Naive B cell (primary cell): ENCODE measurements around the gene NUP35. TPM values are rescaled to one million over a fixed set of nuclear protein-coding genes. Genes with fewer than 3 reads are reported as not detected.

Experiments
- ATAC-seq, 2 donors: fragments of 150-1000 bp; cut with Tn5 transposase; 2 replicates each; pipeline ENCODE4 v1.10.0; 2021; ENCODE audit warnings: low read depth in 2 of 2, mild to moderate bottlenecking in 2 of 2, moderate library complexity in 2 of 2
- DNase-seq: peaks from one replicate; pipeline ENCODE4 v3.0.0; 2022
- H3K27ac Mint-ChIP-seq, 6 donors: one replicate each; pipeline ENCODE4 v1.8.0; 2020 to 2022; ENCODE audit warnings: mild to moderate bottlenecking in 6 of 6, mixed read lengths in 6 of 6, moderate library complexity in 5 of 6, inconsistent platforms in 2 of 6
- H3K27me3 Mint-ChIP-seq, 3 donors: one replicate each; pipeline ENCODE4 v1.8.0; 2021 to 2022; ENCODE audit warnings: mixed read lengths in 3 of 3, mild to moderate bottlenecking in 1 of 3
- H3K36me3 Mint-ChIP-seq, 2 donors: one replicate each; pipeline ENCODE4 v1.8.0; 2020 to 2022; ENCODE audit warnings: mixed read lengths in 2 of 2, inconsistent platforms in 1 of 2, mild to moderate bottlenecking in 1 of 2
- H3K4me1 Mint-ChIP-seq, 3 donors: one replicate each; pipeline ENCODE4 v1.8.0; 2020 to 2022; ENCODE audit warnings: mixed read lengths in 3 of 3, inconsistent platforms in 1 of 3, mild to moderate bottlenecking in 1 of 3, moderate library complexity in 1 of 3
- H3K4me3 Mint-ChIP-seq, 8 donors: one replicate each; pipeline ENCODE4 v1.8.0; 2020 to 2022; ENCODE audit warnings: mild to moderate bottlenecking in 8 of 8, mixed read lengths in 8 of 8, moderate library complexity in 8 of 8, inconsistent platforms in 2 of 8
- H3K9me3 Mint-ChIP-seq, 7 donors: one replicate each; pipeline ENCODE4 v1.8.0; 2020 to 2022; ENCODE audit warnings: mixed read lengths in 7 of 7, mild to moderate bottlenecking in 5 of 7, inconsistent platforms in 2 of 7, moderate library complexity in 1 of 7
- polyA plus RNA-seq, 6 donors: library from polyadenylated mRNA; unstranded; fragments of 300-500 nt; fragmentation: Illumina TruSeq; gene quantifications; one replicate each; pipeline ENCODE4 v1.2.3, GENCODE V29; 2021; ENCODE audit warnings: low read depth in 6 of 6

Gene NUP35
- polyA plus RNA-seq, 6 donors from 2014 or later: 8.5 to 18.7 (median 10.4) TPM

DNA sequence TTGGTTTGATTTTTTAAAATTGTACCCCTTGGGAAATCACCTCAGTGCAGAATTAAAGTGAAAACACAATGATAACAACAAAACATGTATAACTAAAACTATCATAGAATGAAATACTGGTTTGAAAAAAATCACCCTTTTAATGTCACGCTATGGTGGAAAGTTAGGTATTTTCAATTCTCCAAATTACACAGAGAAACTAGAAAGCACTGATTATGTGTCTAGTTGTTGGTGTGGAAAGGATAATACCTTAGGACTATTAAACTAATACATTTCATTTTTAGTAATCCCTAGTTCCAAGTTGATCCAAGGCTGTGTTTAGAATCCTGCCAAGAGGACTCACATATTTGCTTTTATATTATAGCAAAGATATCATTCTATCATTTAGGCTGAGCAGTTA lies 71.2 kb downstream of the NUP35 start:
- Mint-ChIP-seq H3K9me3 (peaks cover 0 to 3% (median 0%) of the 10 kb centered on the region in 7 donors), H3K27ac (no peak overlapping the region)

GRCh38 chr2:183195998-183196409 lies 71.8 kb downstream of the NUP35 start:
- ATAC-seq: no peak
- Mint-ChIP-seq H3K9me3 (peaks cover 0 to 3% (median 0%) of the 10 kb centered on the region in 7 donors), H3K27ac (no peak overlapping the region), H3K4me1 (no peaks in the 10 kb centered on the region), H3K27me3 (no peaks in the 10 kb centered on the region), H3K36me3 (peaks cover 14 to 40% of the 10 kb centered on the region in 2 donors), H3K4me3 (peak overlapping the region in 1 of 8 donors; percentile 8)
- no peak for DNase-seq

More for the DNA sequence above, 71.2 kb downstream of the NUP35 start:
- ATAC-seq: no peak
- Mint-ChIP-seq H3K36me3 (peaks cover 14 to 43% of the 10 kb centered on the region in 2 donors), H3K27me3 (no peaks in the 10 kb centered on the region), H3K4me3 (no peak overlapping the region), H3K4me1 (no peaks in the 10 kb centered on the region)
- DNase-seq: no peak

- no peak for ATAC-seq
Measured at GRCh38 chr2:183204397-183204796, 80.2 kb downstream of the NUP35 start.

GRCh38 chr2:183207110-183207509 lies 82.9 kb downstream of the NUP35 start:
- Mint-ChIP-seq H3K4me1 (no peaks in the 10 kb centered on the region), H3K36me3 (peaks cover 7 to 11% of the 10 kb centered on the region in 2 donors), H3K27me3 (no peaks in the 10 kb centered on the region), H3K4me3 (no peak overlapping the region), H3K27ac (peak overlapping the region in 1 of 6 donors; percentile 16), H3K9me3 (peaks cover 0 to 12% (median 6%) of the 10 kb centered on the region in 7 donors)
- no peak for ATAC-seq
- no peak for DNase-seq

More at GRCh38 chr2:183204397-183204796, 80.2 kb downstream of the NUP35 start:
- Mint-ChIP-seq H3K27ac (no peak overlapping the region), H3K4me1 (no peaks in the 10 kb centered on the region), H3K9me3 (peaks cover 0 to 3% (median 1%) of the 10 kb centered on the region in 7 donors), H3K27me3 (no peaks in the 10 kb centered on the region), H3K36me3 (peaks cover 5 to 11% of the 10 kb centered on the region in 2 donors), H3K4me3 (no peak overlapping the region)
- no peak for DNase-seq

GRCh38 chr2:183209395-183210028 lies 85.3 kb downstream of the NUP35 start:
- H3K4me1 Mint-ChIP-seq: peaks cover 0 to 4% (median 0%) of the 10 kb centered on the region in 3 donors
- H3K4me3 Mint-ChIP-seq: no peak overlapping the region
- H3K9me3 Mint-ChIP-seq: peaks cover 0 to 12% (median 6%) of the 10 kb centered on the region in 7 donors
- peak overlapping the region in 1 of 6 donors; percentile 18 for H3K27ac Mint-ChIP-seq
- DNase-seq: no peak
- ATAC-seq: no peak
- H3K36me3 Mint-ChIP-seq: peaks cover 7 to 11% of the 10 kb centered on the region in 2 donors
- H3K27me3 Mint-ChIP-seq: no peaks in the 10 kb centered on the region

Other genes with a start within 250 kb of the NUP35 start
- 1 to 10 TPM in 1 of 6 donors, under 1 TPM in 1, not detected in 4; 0.19 to 1.0 TPM for gene NCKAP1, start 86.0 kb upstream of the NUP35 start, polyA plus RNA-seq
- under 1 TPM; 0.04 to 0.77 (median 0.26) TPM for gene DUSP19, start 45.7 kb upstream of the NUP35 start, polyA plus RNA-seq